H9 (cell line): Measurements from ENCODE around the gene ARHGEF17. TPM values are rescaled to one million over a fixed set of nuclear protein-coding genes. Genes with fewer than 3 reads are reported as not detected.

Experiments
- DNase-seq: peaks from one replicate; pipeline ENCODE4 v3.0.0-alpha.2; 2017
- H2AFZ ChIP-seq: one replicate; pipeline ENCODE4 v1.6.1; 2013; ENCODE audit warnings: mild to moderate bottlenecking, low read length, control low read depth, moderate library complexity
- H2AK5ac ChIP-seq: 2 replicates; pipeline ENCODE4 v1.6.1; 2013; ENCODE audit warnings: low read length, control low read depth, mixed read lengths; ENCODE audit not compliant: insufficient read length
- H2BK120ac ChIP-seq: one replicate; pipeline ENCODE4 v1.6.1; 2013; ENCODE audit warnings: low read depth, mild to moderate bottlenecking, low read length, control low read depth, inconsistent platforms; ENCODE audit not compliant: poor library complexity, severe bottlenecking
- H2BK12ac ChIP-seq: 2 replicates; pipeline ENCODE4 v1.6.1; 2013; ENCODE audit warnings: low read length, control low read depth, mixed read lengths, low read depth; ENCODE audit not compliant: insufficient read length
- H2BK15ac ChIP-seq: 2 replicates; pipeline ENCODE4 v1.6.1; 2013; ENCODE audit warnings: low read depth, low read length, control low read depth
- H2BK20ac ChIP-seq: one replicate; pipeline ENCODE4 v1.6.1; 2013; ENCODE audit warnings: low read depth, mild to moderate bottlenecking, low read length, control low read depth, inconsistent platforms; ENCODE audit not compliant: poor library complexity, severe bottlenecking
- H2BK5ac ChIP-seq: 2 replicates; pipeline ENCODE4 v1.6.1; 2013; ENCODE audit warnings: low read length, control low read depth, mixed read lengths; ENCODE audit not compliant: insufficient read length
- H3K14ac ChIP-seq: 2 replicates; pipeline ENCODE4 v1.6.1; 2013; ENCODE audit warnings: low read length, control low read depth; ENCODE audit not compliant: insufficient read depth
- H3K18ac ChIP-seq: 2 replicates; pipeline ENCODE4 v1.6.1; 2013; ENCODE audit warnings: low read depth, mild to moderate bottlenecking, mixed read lengths, low read length, control low read depth; ENCODE audit not compliant: insufficient read length
- H3K23ac ChIP-seq: 2 replicates; pipeline ENCODE4 v1.6.1; 2013; ENCODE audit warnings: low read length, control low read depth, mixed read lengths, low read depth; ENCODE audit not compliant: insufficient read length
- H3K23me2 ChIP-seq: 2 replicates; pipeline ENCODE4 v1.6.1; 2013; ENCODE audit warnings: low read depth, mild to moderate bottlenecking, mixed read lengths, low read length, control low read depth; ENCODE audit not compliant: insufficient read length, poor library complexity, severe bottlenecking
- H3K27ac ChIP-seq: 2 replicates; pipeline ENCODE4 v1.5.1; 2013; ENCODE audit warnings: low read length, control low read depth, mixed read lengths, low read depth; ENCODE audit not compliant: insufficient read length
- H3K27me3 ChIP-seq: 2 replicates; pipeline ENCODE4 v1.6.1; 2013; ENCODE audit warnings: low read length, control low read depth, inconsistent platforms; ENCODE audit not compliant: insufficient read depth
- H3K4ac ChIP-seq: 2 replicates; pipeline ENCODE4 v1.6.1; 2013; ENCODE audit warnings: low read depth, mild to moderate bottlenecking, control low read depth, inconsistent platforms, low read length, moderate library complexity
- H3K4me1 ChIP-seq: 2 replicates; pipeline ENCODE4 v1.6.1; 2013; ENCODE audit warnings: low read length, control low read depth, inconsistent platforms; ENCODE audit not compliant: insufficient read depth
- H3K4me2 ChIP-seq: 2 replicates; pipeline ENCODE4 v1.6.1; 2013; ENCODE audit warnings: low read length, control low read depth, mixed read lengths; ENCODE audit not compliant: insufficient read length, insufficient read depth
- H3K56ac ChIP-seq: 2 replicates; pipeline ENCODE4 v1.6.1; 2013; ENCODE audit warnings: low read depth, mild to moderate bottlenecking, mixed read lengths, low read length, control low read depth; ENCODE audit not compliant: insufficient read length
- H3K79me1 ChIP-seq: 2 replicates; pipeline ENCODE4 v1.6.1; 2013; ENCODE audit warnings: low read depth, mild to moderate bottlenecking, moderate library complexity, low read length, control low read depth, inconsistent platforms; ENCODE audit not compliant: insufficient read depth, poor library complexity, severe bottlenecking
- H3K79me2 ChIP-seq: 2 replicates; pipeline ENCODE4 v1.6.1; 2013; ENCODE audit warnings: low read length, control low read depth, inconsistent platforms; ENCODE audit not compliant: insufficient read depth
- H3K9ac ChIP-seq: 2 replicates; pipeline ENCODE4 v1.6.1; 2013; ENCODE audit warnings: low read length, control low read depth, mixed read lengths; ENCODE audit not compliant: insufficient read length; ENCODE audit errors: extremely low read depth
- H3K9me3 ChIP-seq: one replicate; pipeline ENCODE4 v1.6.1; 2013; ENCODE audit warnings: low read depth, low read length, inconsistent platforms; ENCODE audit not compliant: control insufficient read depth
- H3T11ph ChIP-seq: one replicate; pipeline ENCODE4 v1.6.1; 2013; ENCODE audit warnings: mild to moderate bottlenecking, low read length, control low read depth, inconsistent platforms
- H4K20me1 ChIP-seq: one replicate; pipeline ENCODE4 v1.6.1; 2013; ENCODE audit not compliant: control insufficient read depth, insufficient read length, insufficient read depth
- H4K5ac ChIP-seq: 2 replicates; pipeline ENCODE4 v1.6.1; 2013; ENCODE audit warnings: low read depth, mild to moderate bottlenecking, mixed read lengths, low read length, control low read depth; ENCODE audit not compliant: insufficient read length
- H4K8ac ChIP-seq: replicated peaks from 2 replicates; pipeline ENCODE4 v1.6.1; 2013; ENCODE audit warnings: low read length, control low read depth, mixed read lengths, low read depth; ENCODE audit not compliant: insufficient read length
- H4K91ac ChIP-seq: 2 replicates; pipeline ENCODE4 v1.6.1; 2013; ENCODE audit warnings: low read depth, mild to moderate bottlenecking, moderate library complexity, mixed read lengths, low read length, control low read depth; ENCODE audit not compliant: insufficient read length
- H3K27ac Mint-ChIP-seq, 3 experiments: 2 replicates in 2 of 3; 3 replicates in 1 of 3; pipeline ENCODE4 v1.8.0; 2020 to 2021; ENCODE audit warnings: mixed read lengths in 3 of 3, mild to moderate bottlenecking in 1 of 3, moderate library complexity in 1 of 3
- H3K27me3 Mint-ChIP-seq: 2 replicates; pipeline ENCODE4 v1.8.0; 2021; ENCODE audit warnings: low read depth, mild to moderate bottlenecking, moderate library complexity, mixed read lengths
- H3K36me3 Mint-ChIP-seq, 3 experiments: 2 replicates in 2 of 3; 3 replicates in 1 of 3; pipeline ENCODE4 v1.8.0; 2020 to 2021; ENCODE audit warnings: low read depth in 3 of 3, mixed read lengths in 3 of 3; ENCODE audit not compliant: insufficient read depth in 1 of 3
- H3K4me1 Mint-ChIP-seq, 2 experiments: 2 replicates each; pipeline ENCODE4 v1.8.0; 2020; ENCODE audit warnings: mixed read lengths in 2 of 2
- H3K4me3 Mint-ChIP-seq, 2 experiments: 2 replicates in 1 of 2; 3 replicates in 1 of 2; pipeline ENCODE4 v1.8.0; 2020 to 2021; ENCODE audit warnings: mild to moderate bottlenecking in 2 of 2, mixed read lengths in 2 of 2, moderate library complexity in 1 of 2
- H3K9me3 Mint-ChIP-seq, 2 experiments: 2 replicates in 1 of 2; 3 replicates in 1 of 2; pipeline ENCODE4 v1.8.0; 2020; ENCODE audit warnings: mild to moderate bottlenecking in 2 of 2, mixed read lengths in 2 of 2, moderate library complexity in 1 of 2
- CTCF ChIP-seq: fragments of 200-600 bp; sonication (generic); conservative IDR thresholded peaks from 3 replicates; pipeline ENCODE4 v1.8.0; 2021; ENCODE audit warnings: antibody characterized with exemption, mild to moderate bottlenecking
- WGBS: extraction: QIAGEN DNeasy Blood & Tissue Kit; methylation state at CpG from one replicate; pipeline ENCODE4 v1.1.7; 2013; ENCODE audit warnings: missing lambda C conversion rate, low lambda C conversion rate, mixed read lengths; ENCODE audit not compliant: insufficient read length; ENCODE audit errors: extremely low coverage; 5-methylcytosine and 5-hydroxymethylcytosine counted together
- total RNA-seq: library from RNA; stranded (reverse); gene quantifications from 2 replicates; pipeline ENCODE4 v1.2.1, GENCODE V29; 2021

The ARHGEF17 gene
- total RNA-seq, 1 experiment from 2014 or later: 7.4 TPM

- Mint-ChIP-seq H3K36me3 (peaks cover 0 to 2% (median 0%) of the 10 kb centered on the region in 3 experiments; a peak in 2 of 7 replicates), H3K9me3 (no peaks in the 10 kb centered on the region), H3K27me3 (no peaks in the 10 kb centered on the region; the same call in 1 of the 2 replicates), H3K4me1 (peaks cover 19 to 26% of the 10 kb centered on the region in 2 experiments), H3K27ac (no peak overlapping the region), H3K4me3 (no peak overlapping the region)
- Histone ChIP-seq H3K14ac (no peak overlapping the region), H2BK15ac (no peak overlapping the region), H2BK5ac (no peak overlapping the region), H3K18ac (no peak overlapping the region), H3T11ph (no peak overlapping the region), H3K4me1 (no peaks in the 10 kb centered on the region), H4K5ac (no peak overlapping the region), H3K23ac (no peak overlapping the region), H2BK120ac (no peak overlapping the region), H2BK12ac (no peak overlapping the region), H3K4ac (no peak overlapping the region), H3K27me3 (no peaks in the 10 kb centered on the region), H4K91ac (no peak overlapping the region), H3K79me2 (no peaks in the 10 kb centered on the region), H3K79me1 (no peaks in the 10 kb centered on the region), H2AFZ (no peak overlapping the region), H4K20me1 (no peaks in the 10 kb centered on the region), H3K9ac (no peak overlapping the region), H4K8ac (no peak overlapping the region), H2BK20ac (no peak overlapping the region), H2AK5ac (no peak overlapping the region), H3K4me2 (no peak overlapping the region), H3K27ac (no peak overlapping the region), H3K23me2 (no peaks in the 10 kb centered on the region), H3K9me3 (no peaks in the 10 kb centered on the region), H3K56ac (no peak overlapping the region)
- no peak for DNase-seq
- no peak for TF ChIP-seq CTCF
- WGBS: no CpG with 5 or more reads among the region's 12 CpGs
These were observed 82.8 kb downstream of the ARHGEF17 start for GRCh38 chr11:73390601-73391565.
